A549 (cell line): ENCODE data around the gene ST6GALNAC4. TPM values are rescaled to one million over a fixed set of nuclear protein-coding genes. Genes with fewer than 3 reads are reported as not detected.

Experiments used
- ATAC-seq, 2 experiments: fragments of 200-7000 bp in 1 of 2; fragments of >200 bp in 1 of 2; cut with Nextera tagmentation in 1 of 2; cut with Tn5 transposase in 1 of 2; 3 replicates each; pipeline versions ENCODE4 v1.8.0 to v1.9.1; 2018 to 2020; ENCODE audit warnings: mild to moderate bottlenecking in 1 of 2, moderate library complexity in 1 of 2
- CTCF ChIA-PET: fragments of 300-600 bp; sonication (Branson Sonifier 250); formaldehyde crosslinking; extraction: SDS; loops from one replicate; lab custom pipeline; 2021; ENCODE audit warnings: antibody characterized with exemption, inconsistent platforms; lab: Yijun Ruan, JAX
- POLR2A ChIA-PET: fragments of 350-600 bp; formaldehyde crosslinking; extraction: SDS; loops from one replicate; lab custom pipeline; 2021; ENCODE audit warnings: antibody characterized with exemption, inconsistent platforms; lab: Yijun Ruan, JAX
- DNase-seq, 2 experiments: peaks; one replicate each; pipeline versions ENCODE4 v3.0.0 to v3.0.0-alpha.2; 2011 to 2016; ENCODE audit warnings: low read depth in 1 of 2, low spot score in 1 of 2
- FAIRE-seq: peaks from 2 replicates; lab custom pipeline; 2011; peaks lifted over from hg19 to GRCh38; lab: Jason Lieb, UNC
- H3K27ac ChIP-seq, 2 experiments: fragments of >200 bp; sonication (Bioruptor Twin); formaldehyde crosslinking; 3 replicates each; pipeline ENCODE4 v1.5.1; 2016 to 2017
- H3K4me1 ChIP-seq: fragments of >200 bp; sonication (Bioruptor Twin); formaldehyde crosslinking; 3 replicates; pipeline ENCODE4 v1.6.1; 2016
- H3K4me2 ChIP-seq: fragments of >200 bp; sonication (Bioruptor Twin); formaldehyde crosslinking; 3 replicates; pipeline ENCODE4 v1.6.1; 2016
- H3K4me3 ChIP-seq: fragments of >200 bp; sonication (Bioruptor Twin); formaldehyde crosslinking; 3 replicates; pipeline ENCODE4 v1.5.1; 2016
- H3K9me3 ChIP-seq: fragments of >200 bp; sonication (Bioruptor Twin); formaldehyde crosslinking; 3 replicates; pipeline ENCODE4 v1.6.1; 2016
- BCL3 ChIP-seq: fragments of >200 bp; sonication (Bioruptor Twin); formaldehyde crosslinking; IDR thresholded peaks from 3 replicates; pipeline ENCODE4 v1.6.1; 2016
- E2F6 ChIP-seq: IDR thresholded peaks from 2 replicates; pipeline ENCODE4 v1.6.1; 2012; ENCODE audit warnings: low read depth, borderline replicate concordance
- JUN ChIP-seq, 2 experiments: fragments of >200 bp; sonication (Bioruptor Twin); formaldehyde crosslinking; IDR thresholded peaks; 2 replicates in 1 of 2; 3 replicates in 1 of 2; pipeline ENCODE4 v1.6.1; 2016 to 2017
- NFE2L2 ChIP-seq: fragments of 150-350 bp; conservative IDR thresholded peaks from 2 replicates; pipeline ENCODE4 v1.6.1; 2014; ENCODE audit warnings: low read length
- PHF8 ChIP-seq: fragments of 200-600 bp; sonication (generic); IDR thresholded peaks from 2 replicates; pipeline ENCODE4 v1.6.1; 2016; ENCODE audit warnings: low read depth, mild to moderate bottlenecking, antibody characterized with exemption, moderate library complexity, borderline replicate concordance
- POLR2A ChIP-seq: IDR thresholded peaks from 2 replicates; pipeline ENCODE4 v1.6.1; 2012; ENCODE audit warnings: mild to moderate bottlenecking, low read length
- RARB ChIP-seq: fragments of 250-450 bp; sonication (Bioruptor Pico); IDR thresholded peaks from 2 replicates; pipeline ENCODE4 v1.8.0; 2021; ENCODE audit warnings: mild to moderate bottlenecking, moderate library complexity
- SREBF2 ChIP-seq: fragments of 450-650 bp; IDR thresholded peaks from 2 replicates; pipeline ENCODE4 v1.6.1; 2014; ENCODE audit warnings: mild to moderate bottlenecking, moderate library complexity
- ZFP36 ChIP-seq: fragments of 450-650 bp; IDR thresholded peaks from 2 replicates; pipeline ENCODE4 v1.6.1; 2014; ENCODE audit warnings: borderline replicate concordance; ENCODE audit not compliant: partially characterized antibody
- ZSCAN20 ChIP-seq: fragments of 250-450 bp; sonication (Bioruptor Pico); IDR thresholded peaks from 2 replicates; pipeline ENCODE4 v1.8.0; 2022; ENCODE audit warnings: mild to moderate bottlenecking, moderate library complexity
- WGBS: methylation state at CpG from one replicate; pipeline ENCODE4 v1.1.6; 2017; ENCODE audit errors: missing lambda C conversion rate; 5-methylcytosine and 5-hydroxymethylcytosine counted together
- polyA plus RNA-seq, 4 experiments: library from polyadenylated mRNA; depleted of rRNA in 3 of 4; stranded (reverse); fragments of >200 nt; fragmentation: RNase III in 1 of 4; extraction: RNeasy Plus Mini Kit Qiagen cat#74134 plus additional on column Dnase treatment in 1 of 4; gene quantifications; 2 replicates in 3 of 4; 3 replicates in 1 of 4; pipeline ENCODE4 v1.2.3, GENCODE V29; 2011 to 2017
- TF ChIP-seq, protein P1 (sequence below): IDR thresholded peaks from 2 replicates; pipeline ENCODE4 v1.6.1; 2012

Gene ST6GALNAC4
- polyA plus RNA-seq, 2 of the 4 experiments (the other 2 are of a cell fraction), result 11.0 to 24.8 TPM

DNA sequence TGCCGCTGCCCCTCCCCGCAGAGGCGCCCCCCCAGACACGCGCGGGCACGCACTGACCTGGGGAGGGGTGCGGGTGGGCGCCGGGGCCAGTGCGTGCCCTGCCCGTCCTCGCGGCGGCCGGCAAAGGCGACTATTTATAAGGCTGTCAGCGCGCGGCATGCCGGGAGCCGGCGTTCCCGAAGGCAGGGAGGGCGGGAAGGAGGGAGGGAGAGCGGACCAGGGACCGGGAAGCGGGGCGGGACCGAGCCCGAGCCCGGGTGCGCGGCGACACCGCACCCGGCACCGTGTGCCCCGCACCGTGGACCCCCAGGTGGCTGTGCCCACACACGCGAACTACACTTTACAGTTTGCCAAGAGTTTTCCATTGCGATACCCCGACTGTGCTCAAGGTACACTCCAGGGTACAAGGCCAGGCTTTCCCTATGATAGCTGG is 39.3 kb downstream of the ST6GALNAC4 start, which contains the start of gene AK1:
Gene AK1 (minus strand): TSS at position 110 of the 433 bp plus-strand sequence. CDS start 3,058 bp downstream, outside the sequence.
- H3K4me1 ChIP-seq, result peaks cover 44% of the 10 kb centered on the region
- ChIA-PET POLR2A (interaction anchor here (0.5 kb wide), 1 partner anchor 39 kb away, joined by 3 read pairs; the partner anchor contains the start of gene ST6GALNAC4), CTCF (interaction anchor here (1.2 to 2.3 kb wide), 4 partner anchors 8 to 157 kb away, joined by 3 to 9 read pairs (median 6); no protein-coding TSS in a partner anchor)
- peak; percentile 59 for TF ChIP-seq POLR2A
- TF ChIP-seq BCL3, result peak; percentile 37; the same call in 1 of the 3 replicates
- TF ChIP-seq E2F6, result peak; percentile 83
- TF ChIP-seq RARB (CRISPR knock-in tag), result no peak
- peak; percentile 25 to 63; a peak in 1 of 5 replicates for TF ChIP-seq JUN (IDR thresholded peaks at IDR 0.05)
- TF ChIP-seq, protein P1, sequence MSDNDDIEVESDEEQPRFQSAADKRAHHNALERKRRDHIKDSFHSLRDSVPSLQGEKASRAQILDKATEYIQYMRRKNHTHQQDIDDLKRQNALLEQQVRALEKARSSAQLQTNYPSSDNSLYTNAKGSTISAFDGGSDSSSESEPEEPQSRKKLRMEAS, result peak; percentile 67
- no peak for TF ChIP-seq ZSCAN20 (CRISPR knock-in tag)
- peak within 1 kb of the TSS; percentile 84 for H3K4me2 ChIP-seq
- no peaks in the 10 kb centered on the region for H3K9me3 ChIP-seq
- DNase-seq, result no peak
- peak within 1 kb of the TSS; percentile 76 for H3K4me3 ChIP-seq
- peak within 1 kb of the TSS; percentile 77 to 88 for H3K27ac ChIP-seq
- peak; percentile 81 to 86 for ATAC-seq
- WGBS, result 5% methylated on average over 14 of the region's 44 CpGs
- no peak for FAIRE-seq

- ChIA-PET CTCF (interaction anchor here (0.8 to 2.3 kb wide), 3 partner anchors 10 to 142 kb away, joined by 3 to 9 read pairs (median 5); partner anchors contain the start of gene TOR2A), POLR2A (interaction anchor here (0.9 kb wide), 1 partner anchor 91 kb away, joined by 3 read pairs; the partner anchor contains the start of gene CDK9)
- Histone ChIP-seq H3K4me3 (peak overlapping the region; percentile 76), H3K4me1 (peaks cover 39% of the 10 kb centered on the region), H3K9me3 (no peaks in the 10 kb centered on the region), H3K27ac (peak overlapping the region; percentile 77 to 88), H3K4me2 (peak overlapping the region; percentile 84)
- 40% methylated on average over 21 of the region's 26 CpGs for WGBS
- TF ChIP-seq PHF8 (no peak), SREBF2 (no peak), ZFP36 (peak; percentile 5)
- DNase-seq (no peak), ATAC-seq (peak; percentile 40 to 49), FAIRE-seq (no peak)
These were observed 39.9 kb downstream of the ST6GALNAC4 start for GRCh38 chr9:127876764-127877562.

DNA sequence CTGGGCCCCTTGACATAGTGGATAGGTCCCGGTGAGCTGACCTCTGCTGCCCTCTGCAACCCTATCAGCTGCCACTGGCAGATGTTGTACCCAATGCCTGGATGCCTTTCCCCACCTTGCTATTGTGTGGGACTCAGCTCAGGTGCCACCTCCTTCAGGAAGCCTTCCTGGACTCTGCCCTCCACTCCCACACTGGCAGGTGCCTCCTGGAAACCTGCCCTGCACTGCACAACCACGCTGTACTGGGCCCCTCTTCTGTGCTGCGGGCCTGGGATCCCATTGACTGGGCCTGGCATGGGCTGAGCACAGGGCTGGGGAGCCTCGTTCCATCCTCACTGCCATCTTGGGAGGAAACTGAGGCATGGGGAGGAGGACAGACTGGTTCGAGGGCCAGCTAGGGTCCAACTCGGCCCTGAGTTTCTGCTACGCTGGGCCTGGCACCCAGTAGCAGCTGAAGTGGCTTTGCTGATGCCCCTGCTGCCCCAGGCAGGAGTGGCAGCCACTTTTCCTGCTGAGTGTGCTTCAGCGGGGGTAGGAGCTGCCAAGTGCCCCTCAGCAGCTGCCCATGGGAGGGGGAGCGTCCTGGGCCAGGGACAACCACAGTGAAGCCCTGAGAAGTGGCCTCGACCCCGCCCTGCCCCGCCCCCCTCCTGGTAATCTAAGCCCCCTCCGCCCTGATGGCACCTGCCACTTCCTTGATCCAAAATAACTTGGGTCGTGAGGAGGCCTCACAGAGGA is 40.6 kb downstream of the ST6GALNAC4 start:
- DNase-seq (no peak), FAIRE-seq (no peak), ATAC-seq (peak in 1 of 2 experiments; percentile 11; a peak in 1 of 6 replicates)
- peak overlapping the region in 1 of 2 experiments; percentile 88; a peak in 2 of 6 replicates for H3K27ac ChIP-seq
- peak overlapping the region; percentile 84 for H3K4me2 ChIP-seq
- 87% methylated on average over 9 of the region's 14 CpGs for WGBS
- H3K9me3 ChIP-seq, result no peaks in the 10 kb centered on the region
- H3K4me3 ChIP-seq, result no peak overlapping the region; the same call in 2 of the 3 replicates
- ChIA-PET POLR2A (interaction anchor here (0.9 kb wide), 1 partner anchor 91 kb away, joined by 3 read pairs; the partner anchor contains the start of gene CDK9), CTCF (interaction anchor here (0.8 to 3.3 kb wide), 5 partner anchors 9 to 141 kb away, joined by 3 to 16 read pairs (median 3); partner anchors contain the start of gene TOR2A)
- TF ChIP-seq ZSCAN20 (CRISPR knock-in tag) (no peak), NFE2L2 (no peak), ZFP36 (peak; percentile 64), JUN (IDR thresholded peaks at IDR 0.05) (no peak)
- H3K4me1 ChIP-seq, result peaks cover 39% of the 10 kb centered on the region
